ENCODE measurements around the gene TAF11. TPM values are rescaled to one million over a fixed set of nuclear protein-coding genes. Genes with fewer than 3 reads are reported as not detected.
A peak's percentile ranks its signal among the peaks of the same experiment; 100 is the strongest.
"Not testable (repeated sequence)": the region's sequence is repeated elsewhere in the genome, so short reads cannot be mapped to it uniquely, and the experiment has no call there.

The TAF11 gene
- total RNA-seq, result 10 to 100 TPM; 38.5 to 39.3 TPM

DNA sequence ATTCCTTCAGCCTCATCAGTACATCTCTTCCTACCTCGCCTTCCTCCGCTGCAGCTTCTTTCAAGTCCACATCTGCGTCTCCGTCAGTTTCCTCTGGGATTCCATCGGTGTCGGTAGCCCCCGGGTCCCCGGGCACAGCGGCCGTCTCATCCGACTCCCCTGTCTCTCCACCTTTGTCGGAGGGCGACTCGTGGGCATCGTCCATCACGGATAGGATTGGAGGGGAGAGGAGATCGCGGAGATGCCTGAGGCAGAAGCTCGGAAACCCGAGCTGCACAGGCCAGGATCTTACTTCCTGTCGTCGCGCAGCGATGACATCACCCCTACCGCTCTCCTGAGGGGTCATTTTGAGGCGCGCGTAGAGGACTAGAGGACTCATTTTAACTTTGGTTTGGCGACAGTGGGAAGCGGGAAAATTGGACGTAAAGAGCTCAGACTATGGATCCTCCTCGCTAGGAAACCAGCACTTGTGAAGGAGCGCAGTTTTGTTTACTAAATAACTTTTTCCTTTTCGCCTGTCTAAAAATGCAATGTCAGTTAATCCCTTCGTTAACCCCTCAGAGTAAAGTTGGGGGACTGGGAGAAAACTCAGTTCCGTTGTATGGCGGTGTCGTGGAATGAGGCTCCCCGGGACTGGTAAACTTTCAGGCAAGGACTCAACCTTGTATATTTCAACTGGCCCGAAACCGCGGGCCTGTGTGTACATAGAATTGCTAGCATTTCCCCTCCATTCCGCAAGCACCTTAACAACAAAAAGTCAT is at the start of gene TAF11:
TAF11 (minus strand) TSS at position 290 of the 761 bp plus-strand sequence; CDS start at position 205, 85 bp downstream.
- Mint-ChIP-seq H3K27ac (peak within 1 kb of the TSS; percentile 98), H3K27me3 (no peaks in the 10 kb centered on the region), H3K9me3 (peaks cover 6% of the 10 kb centered on the region), H3K4me3 (peak within 1 kb of the TSS; percentile 100), H3K36me3 (peaks cover 25% of the 10 kb centered on the region), H3K4me1 (peaks cover 38% of the 10 kb centered on the region)
- DNase-seq, result peak; percentile 87

- no peak overlapping the region for H3K27ac Mint-ChIP-seq
- no peaks in the 10 kb centered on the region for H3K27me3 Mint-ChIP-seq
- DNase-seq, result no peak
- no peak overlapping the region for H3K4me3 Mint-ChIP-seq
- H3K4me1 Mint-ChIP-seq, result peaks cover 5% of the 10 kb centered on the region
- H3K9me3 Mint-ChIP-seq, result no peaks in the 10 kb centered on the region
- no peaks in the 10 kb centered on the region for H3K36me3 Mint-ChIP-seq
Measured at GRCh38 chr6:34934516-34934915, 46.7 kb upstream of the TAF11 start.

- H3K4me3 Mint-ChIP-seq, H3K27ac Mint-ChIP-seq, H3K36me3 Mint-ChIP-seq, DNase-seq, H3K4me1 Mint-ChIP-seq, H3K27me3 Mint-ChIP-seq, H3K9me3 Mint-ChIP-seq: not testable (repeated sequence)
Measured at GRCh38 chr6:34932202-34932601, 44.4 kb upstream of the TAF11 start.

- Mint-ChIP-seq H3K36me3 (no peaks in the 10 kb centered on the region), H3K4me3 (no peak overlapping the region), H3K27ac (no peak overlapping the region), H3K4me1 (peaks cover 5% of the 10 kb centered on the region), H3K27me3 (no peaks in the 10 kb centered on the region), H3K9me3 (no peaks in the 10 kb centered on the region)
- no peak for DNase-seq
Measured at GRCh38 chr6:34930221-34930620, 42.4 kb upstream of the TAF11 start.

GRCh38 chr6:34929241-34929978 is 41.6 kb upstream of the TAF11 start:
- no peaks in the 10 kb centered on the region for H3K36me3 Mint-ChIP-seq
- no peaks in the 10 kb centered on the region for H3K9me3 Mint-ChIP-seq
- no peak overlapping the region for H3K27ac Mint-ChIP-seq

GRCh38 chr6:34928695-34929094 is 40.9 kb upstream of the TAF11 start:
- peaks cover 5% of the 10 kb centered on the region for H3K4me1 Mint-ChIP-seq
- no peak overlapping the region for H3K4me3 Mint-ChIP-seq
- H3K27me3 Mint-ChIP-seq, result no peaks in the 10 kb centered on the region
- H3K27ac Mint-ChIP-seq, result no peak overlapping the region
- DNase-seq, result no peak
- no peaks in the 10 kb centered on the region for H3K36me3 Mint-ChIP-seq
- H3K9me3 Mint-ChIP-seq, result no peaks in the 10 kb centered on the region

More at GRCh38 chr6:34929241-34929978, 41.6 kb upstream of the TAF11 start:
- Mint-ChIP-seq H3K4me3 (no peak overlapping the region), H3K4me1 (peaks cover 5% of the 10 kb centered on the region), H3K27me3 (no peaks in the 10 kb centered on the region)
- no peak for DNase-seq

DNA sequence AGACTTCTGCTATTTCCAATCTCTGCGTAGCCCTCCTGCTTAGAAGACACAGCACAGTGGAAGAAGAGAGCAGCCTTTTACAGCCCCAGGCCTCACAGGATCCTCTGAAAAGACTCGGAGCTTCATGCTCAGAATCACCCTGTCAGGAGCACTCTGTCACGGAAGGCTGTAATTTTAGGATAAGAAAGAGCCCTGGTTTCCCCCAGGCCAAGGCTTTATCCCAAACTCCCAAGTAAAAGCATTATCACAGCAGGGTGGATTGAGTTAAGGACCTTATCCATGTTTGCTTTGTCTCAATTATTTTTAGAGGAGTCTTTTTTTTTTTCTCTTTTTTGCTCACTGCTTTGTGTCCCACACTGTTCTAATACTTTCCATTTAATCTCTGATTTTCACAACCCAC is 40.4 kb upstream of the TAF11 start:
- Mint-ChIP-seq H3K36me3 (no peaks in the 10 kb centered on the region), H3K27me3 (no peaks in the 10 kb centered on the region), H3K4me3 (no peak overlapping the region), H3K4me1 (peaks cover 5% of the 10 kb centered on the region), H3K9me3 (no peaks in the 10 kb centered on the region), H3K27ac (no peak overlapping the region)
- DNase-seq, result no peak

DNA sequence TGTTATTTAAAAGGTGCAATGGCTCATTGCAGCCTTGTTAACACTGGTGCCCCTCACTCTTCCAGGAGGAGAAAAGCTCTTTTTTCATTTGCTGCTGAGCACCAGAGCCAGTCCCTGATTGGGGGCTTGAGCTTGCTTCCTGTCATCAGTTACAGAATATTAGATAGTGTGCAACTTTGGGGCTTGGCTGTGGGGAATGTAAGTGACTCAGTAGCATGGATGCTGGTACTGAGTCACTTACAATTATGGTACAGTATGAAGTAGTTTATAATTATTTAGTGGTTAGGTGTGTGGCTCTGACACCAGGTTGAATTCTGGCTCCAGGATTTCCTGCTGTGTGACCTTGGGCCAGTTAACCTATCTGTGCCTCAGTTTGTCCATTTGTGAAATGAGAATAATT is 38.8 kb upstream of the TAF11 start:
- DNase-seq, result no peak
- Mint-ChIP-seq H3K9me3 (no peaks in the 10 kb centered on the region), H3K27me3 (no peaks in the 10 kb centered on the region), H3K36me3 (no peaks in the 10 kb centered on the region), H3K4me1 (peaks cover 5% of the 10 kb centered on the region), H3K4me3 (no peak overlapping the region), H3K27ac (no peak overlapping the region)

DNA sequence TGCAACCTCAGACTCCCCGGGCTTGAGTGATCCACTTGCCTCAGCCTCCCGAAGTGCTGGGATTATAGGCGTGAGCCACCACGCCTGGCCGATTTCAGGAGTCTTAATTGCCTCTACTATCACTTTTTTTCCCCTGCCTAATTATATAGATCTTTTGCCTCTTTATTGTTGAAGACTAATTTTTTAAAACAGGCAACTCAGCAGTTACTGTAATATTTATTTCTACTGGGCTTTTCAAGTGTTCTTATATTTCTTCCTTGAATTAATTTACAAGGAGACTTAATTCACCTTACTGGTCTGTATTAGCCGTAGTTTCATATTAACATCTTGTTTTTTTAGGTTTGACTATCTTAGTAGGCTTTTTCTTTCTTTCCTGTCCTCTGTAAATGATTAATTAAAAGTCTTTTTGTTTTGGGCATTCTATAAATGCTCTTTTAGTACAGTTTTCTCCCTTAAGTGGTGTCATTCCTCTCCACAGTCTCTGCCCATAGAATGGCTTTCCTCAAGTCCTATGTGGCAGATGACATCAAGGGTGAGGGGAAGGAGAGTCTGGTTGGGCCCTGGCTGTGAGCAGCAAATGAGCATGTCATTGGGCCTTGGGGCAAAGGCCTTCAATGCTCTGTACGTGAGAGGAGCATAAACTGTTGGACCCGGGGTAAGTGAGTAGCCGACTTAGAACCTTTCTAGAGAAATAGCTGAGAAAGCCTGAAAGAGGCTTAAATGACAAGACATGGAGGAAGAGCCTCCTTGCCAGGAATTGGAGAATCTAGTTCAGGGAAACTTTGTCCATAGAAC is 37.2 kb upstream of the TAF11 start:
- H3K4me1 Mint-ChIP-seq, result peaks cover 3% of the 10 kb centered on the region
- H3K9me3 Mint-ChIP-seq, result no peaks in the 10 kb centered on the region
- H3K27me3 Mint-ChIP-seq, result no peaks in the 10 kb centered on the region

DNA sequence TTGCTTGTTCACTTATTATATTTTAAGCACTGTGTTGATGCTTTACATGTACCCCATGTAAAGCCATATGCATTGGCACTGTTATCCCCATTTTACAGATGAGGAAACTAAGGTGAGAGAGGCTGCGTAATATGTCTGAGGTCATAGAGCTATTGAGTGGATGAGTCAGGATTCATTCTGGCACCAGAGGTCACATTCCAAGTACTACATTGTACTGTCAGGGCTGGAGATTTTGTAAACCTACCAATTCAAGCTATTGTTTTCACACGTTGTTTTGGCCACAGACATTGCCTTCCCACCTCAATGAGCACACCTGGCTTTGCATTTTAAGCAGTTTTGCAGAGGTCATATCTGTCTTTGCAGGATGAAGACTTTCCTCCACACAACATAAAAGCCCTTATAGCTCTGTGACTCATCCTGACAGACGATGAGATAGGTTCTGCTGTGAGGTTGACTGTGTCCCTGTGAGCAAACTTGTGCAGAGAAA is 34.4 kb upstream of the TAF11 start:
- peaks cover 5% of the 10 kb centered on the region for H3K4me1 Mint-ChIP-seq
- no peak for DNase-seq
- H3K27me3 Mint-ChIP-seq, result no peaks in the 10 kb centered on the region
- no peak overlapping the region for H3K27ac Mint-ChIP-seq
- H3K4me3 Mint-ChIP-seq, result no peak overlapping the region
- no peaks in the 10 kb centered on the region for H3K9me3 Mint-ChIP-seq
- H3K36me3 Mint-ChIP-seq, result peaks cover 10% of the 10 kb centered on the region

More for the DNA sequence above, 37.2 kb upstream of the TAF11 start:
- no peak for DNase-seq
- H3K27ac Mint-ChIP-seq, result no peak overlapping the region
- peaks cover under 1% of the 10 kb centered on the region for H3K36me3 Mint-ChIP-seq
- no peak overlapping the region for H3K4me3 Mint-ChIP-seq

DNA sequence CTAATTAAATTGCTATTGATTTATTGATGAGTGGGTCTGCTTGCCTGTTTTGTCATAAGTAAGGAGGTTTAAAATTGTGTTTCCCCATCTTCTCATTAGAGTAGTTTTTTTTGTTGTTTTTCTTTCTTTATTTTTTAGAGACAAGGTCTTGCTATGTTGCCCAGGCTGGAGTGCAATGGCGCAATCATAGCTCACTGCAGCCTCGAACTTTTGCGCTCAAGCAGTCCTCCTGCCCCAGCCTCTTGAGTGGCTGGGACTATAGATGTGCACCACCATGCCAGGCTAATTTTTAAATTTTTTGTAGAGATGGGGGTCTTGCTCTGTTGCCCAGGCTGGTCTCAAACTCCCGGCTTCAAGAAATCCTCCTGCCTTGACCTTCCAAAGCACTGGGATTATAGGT is 32.3 kb upstream of the TAF11 start:
- peaks cover 10% of the 10 kb centered on the region for H3K36me3 Mint-ChIP-seq
- H3K4me3 Mint-ChIP-seq, result no peak overlapping the region
- no peak overlapping the region for H3K27ac Mint-ChIP-seq
- H3K27me3 Mint-ChIP-seq, result no peaks in the 10 kb centered on the region
- H3K9me3 Mint-ChIP-seq, result no peaks in the 10 kb centered on the region
- DNase-seq, result no peak
- H3K4me1 Mint-ChIP-seq, result peaks cover 5% of the 10 kb centered on the region

DNA sequence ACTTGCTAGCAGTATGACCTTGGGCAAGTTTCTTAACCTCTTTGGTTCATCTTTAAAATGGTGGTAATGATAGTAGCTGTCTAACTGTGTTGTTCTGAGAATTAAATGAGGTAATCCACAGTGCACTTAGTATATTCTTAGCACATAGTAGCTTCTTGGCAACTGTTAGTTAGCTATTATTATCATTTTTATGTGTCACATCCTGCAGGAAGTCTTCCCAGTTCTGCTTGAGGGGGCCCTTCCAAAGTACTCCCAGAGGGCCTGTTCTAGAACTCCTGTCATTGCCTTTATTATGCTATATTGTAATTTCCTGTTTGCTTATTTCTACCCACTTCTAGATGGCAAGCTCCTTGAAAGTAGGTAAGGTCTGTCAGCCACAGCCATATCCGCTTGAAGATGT is 31.8 kb upstream of the TAF11 start:
- Mint-ChIP-seq H3K27me3 (no peaks in the 10 kb centered on the region), H3K4me1 (peaks cover 6% of the 10 kb centered on the region), H3K27ac (no peak overlapping the region), H3K9me3 (no peaks in the 10 kb centered on the region), H3K36me3 (peaks cover 10% of the 10 kb centered on the region), H3K4me3 (no peak overlapping the region)
- no peak for DNase-seq

GRCh38 chr6:34917626-34918285 is 29.9 kb upstream of the TAF11 start:
- Mint-ChIP-seq H3K4me3 (no peak overlapping the region), H3K27me3 (no peaks in the 10 kb centered on the region), H3K4me1 (peaks cover 19% of the 10 kb centered on the region), H3K9me3 (no peaks in the 10 kb centered on the region), H3K36me3 (peaks cover 10% of the 10 kb centered on the region), H3K27ac (no peak overlapping the region)
- no peak for DNase-seq

- no peaks in the 10 kb centered on the region for H3K9me3 Mint-ChIP-seq
- peaks cover 10% of the 10 kb centered on the region for H3K36me3 Mint-ChIP-seq
- H3K27me3 Mint-ChIP-seq, result peaks cover 4% of the 10 kb centered on the region
Measured at GRCh38 chr6:34916348-34916967, 28.6 kb upstream of the TAF11 start.

More at GRCh38 chr6:34916348-34916967, 28.6 kb upstream of the TAF11 start:
- Mint-ChIP-seq H3K27ac (no peak overlapping the region), H3K4me1 (peaks cover 31% of the 10 kb centered on the region), H3K4me3 (no peak overlapping the region)
- DNase-seq, result no peak

Measured in activated naive CD8-positive, alpha-beta T cell treated with anti-CD3 and anti-CD28 coated beads for 36 hours (primary cell).